Measurements from ENCODE around the gene DIO3.

Gene DIO3

GRCh38 chr14:101595887-101596721 lies 34.8 kb downstream of the DIO3 start:
- FAIRE-seq: no peak
- no peak for DNase-seq (ENCODE audit: low spot score)

- no peak for FAIRE-seq
- no peak for DNase-seq (ENCODE audit: low spot score)
Observed at GRCh38 chr14:101596742-101597141, 35.4 kb downstream of the DIO3 start.

- FAIRE-seq (no peak), DNase-seq (ENCODE audit: low spot score) (no peak)
Observed at GRCh38 chr14:101598159-101598558, 36.9 kb downstream of the DIO3 start.

GRCh38 chr14:101598571-101599233 lies 37.4 kb downstream of the DIO3 start:
- FAIRE-seq (no peak), DNase-seq (ENCODE audit: low spot score) (no peak)

GRCh38 chr14:101599234-101599885 lies 38.1 kb downstream of the DIO3 start:
- FAIRE-seq (no peak), DNase-seq (ENCODE audit: low spot score) (no peak)

- FAIRE-seq: no peak
- no peak for DNase-seq (ENCODE audit: low spot score)
Observed at GRCh38 chr14:101600336-101600890, 39.1 kb downstream of the DIO3 start.

- FAIRE-seq (no peak), DNase-seq (ENCODE audit: low spot score) (no peak)
Observed at GRCh38 chr14:101600891-101601605, 39.8 kb downstream of the DIO3 start.

GRCh38 chr14:101601606-101602465 lies 40.5 kb downstream of the DIO3 start:
- FAIRE-seq: no peak
- no peak for DNase-seq (ENCODE audit: low spot score)

GRCh38 chr14:101602466-101602840 lies 41.2 kb downstream of the DIO3 start:
- FAIRE-seq (no peak), DNase-seq (ENCODE audit: low spot score) (no peak)

- FAIRE-seq (no peak), DNase-seq (ENCODE audit: low spot score) (no peak)
Observed at GRCh38 chr14:101603096-101603495, 41.8 kb downstream of the DIO3 start.

GRCh38 chr14:101604228-101604934 lies 43.1 kb downstream of the DIO3 start:
- FAIRE-seq: no peak
- no peak for DNase-seq (ENCODE audit: low spot score)

GRCh38 chr14:101604935-101605780 lies 43.9 kb downstream of the DIO3 start:
- DNase-seq (ENCODE audit: low spot score) (no peak), FAIRE-seq (no peak)

GRCh38 chr14:101605836-101606235 lies 44.5 kb downstream of the DIO3 start:
- FAIRE-seq: no peak
- no peak for DNase-seq (ENCODE audit: low spot score)
